SU-DHL-6 (cell line): Measurements from ENCODE around the gene DENND5A.

Experiments
- H2AFZ ChIP-seq: fragments of 200-600 bp; sonication (generic); 2 replicates; pipeline ENCODE4 v1.6.1; 2014; ENCODE audit warnings: low read depth, mild to moderate bottlenecking, moderate library complexity, mixed read lengths, antibody characterized with exemption, low read length; ENCODE audit not compliant: severe bottlenecking
- H3F3A ChIP-seq: fragments of 200-600 bp; shearing (Covaris generic); 2 replicates; pipeline ENCODE4 v1.6.0; 2016; ENCODE audit warnings: antibody characterized with exemption, mild to moderate bottlenecking; ENCODE audit not compliant: insufficient read depth
- H3K27ac ChIP-seq: fragments of 200-600 bp; sonication (generic); 2 replicates; pipeline ENCODE4 v1.5.1; 2016; ENCODE audit warnings: low read depth, mild to moderate bottlenecking, low read length, moderate library complexity, mixed read lengths
- H3K27me3 ChIP-seq: fragments of 200-600 bp; sonication (generic), shearing (Covaris generic); 2 replicates; pipeline ENCODE4 v1.6.0; 2014; ENCODE audit warnings: mild to moderate bottlenecking, low read length
- H3K36me3 ChIP-seq: fragments of 200-600 bp; sonication (generic); 2 replicates; pipeline ENCODE4 v1.6.1; 2014; ENCODE audit warnings: mild to moderate bottlenecking, low read length, mixed read lengths
- H3K4me2 ChIP-seq: fragments of 300-600, 200-600 bp; shearing (Covaris generic), sonication (generic); 2 replicates; pipeline ENCODE4 v1.6.0; 2014; ENCODE audit warnings: low read length, low read depth, mild to moderate bottlenecking; ENCODE audit not compliant: poor library complexity, severe bottlenecking
- H3K4me3 ChIP-seq: fragments of 200-600 bp; sonication (generic); 2 replicates; pipeline ENCODE4 v1.5.1; 2014; ENCODE audit warnings: antibody characterized with exemption, low read length, mild to moderate bottlenecking, mixed read lengths; ENCODE audit not compliant: insufficient read depth, poor library complexity, severe bottlenecking
- H3K79me2 ChIP-seq: fragments of 200-600 bp; sonication (generic); 2 replicates; pipeline ENCODE4 v1.6.1; 2014; ENCODE audit warnings: mild to moderate bottlenecking, low read length, moderate library complexity; ENCODE audit not compliant: insufficient read depth
- H3K9ac ChIP-seq: fragments of 200-600 bp; sonication (generic); 2 replicates; pipeline ENCODE4 v1.7.0; 2014; ENCODE audit warnings: mild to moderate bottlenecking, low read length
- H3K9me2 ChIP-seq: fragments of 200-600 bp; sonication (generic); replicated peaks from 2 replicates; pipeline ENCODE4 v1.6.1; 2014; ENCODE audit warnings: low read length; ENCODE audit not compliant: insufficient read depth
- H3K9me3 ChIP-seq: fragments of 200-600 bp; sonication (generic); 2 replicates; pipeline ENCODE4 v1.6.1; 2014; ENCODE audit warnings: low read length, mixed read lengths; ENCODE audit not compliant: insufficient read depth
- H4K20me1 ChIP-seq: fragments of 200-600 bp; sonication (generic); 2 replicates; pipeline ENCODE4 v1.6.1; 2014; ENCODE audit warnings: low read depth, mild to moderate bottlenecking, antibody characterized with exemption, low read length, moderate library complexity, mixed read lengths
- EZH2phosphoT487 ChIP-seq: fragments of 200-600 bp; sonication (generic), shearing (Covaris generic); conservative IDR thresholded peaks from 2 replicates; pipeline ENCODE4 v1.6.1; 2018; ENCODE audit warnings: mild to moderate bottlenecking, antibody characterized with exemption, low read length, moderate library complexity, mixed read lengths
- TF ChIP-seq, protein P1 (sequence below): fragments of 200-600 bp; sonication (generic); IDR thresholded peaks from one replicate; pipeline ENCODE4 v1.5.1; 2017; ENCODE audit warnings: antibody characterized with exemption, mild to moderate bottlenecking, low read length, moderate library complexity; ENCODE audit not compliant: insufficient read depth, poor library complexity, severe bottlenecking

Gene DENND5A

DNA sequence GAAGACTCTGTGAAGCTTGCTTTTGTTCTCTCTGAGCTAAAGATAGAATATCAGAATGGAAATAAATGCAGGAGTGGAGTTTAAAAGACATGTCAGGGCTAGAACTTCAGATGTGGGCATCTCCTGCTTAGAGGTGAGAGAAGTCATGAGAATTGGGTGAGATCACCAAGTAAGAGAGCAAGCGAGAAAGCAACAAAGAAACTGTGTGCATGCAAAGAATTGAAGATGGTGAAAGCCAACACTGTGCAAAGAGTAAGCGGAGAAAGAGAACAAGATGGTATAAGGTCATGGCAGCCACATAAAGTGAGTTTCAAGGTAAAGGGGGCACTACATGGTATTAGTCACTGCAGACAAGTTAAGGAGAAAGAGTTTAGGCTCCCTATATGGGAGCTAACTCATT lies 116.4 kb downstream of the DENND5A start:
- no peaks in the 10 kb centered on the region for H3K36me3 ChIP-seq
- H3K9me3 ChIP-seq: no peaks in the 10 kb centered on the region
- no peak overlapping the region for H3K4me2 ChIP-seq
- H3F3A ChIP-seq: no peaks in the 10 kb centered on the region
- no peak for TF ChIP-seq EZH2phosphoT487
- TF ChIP-seq, protein P1, sequence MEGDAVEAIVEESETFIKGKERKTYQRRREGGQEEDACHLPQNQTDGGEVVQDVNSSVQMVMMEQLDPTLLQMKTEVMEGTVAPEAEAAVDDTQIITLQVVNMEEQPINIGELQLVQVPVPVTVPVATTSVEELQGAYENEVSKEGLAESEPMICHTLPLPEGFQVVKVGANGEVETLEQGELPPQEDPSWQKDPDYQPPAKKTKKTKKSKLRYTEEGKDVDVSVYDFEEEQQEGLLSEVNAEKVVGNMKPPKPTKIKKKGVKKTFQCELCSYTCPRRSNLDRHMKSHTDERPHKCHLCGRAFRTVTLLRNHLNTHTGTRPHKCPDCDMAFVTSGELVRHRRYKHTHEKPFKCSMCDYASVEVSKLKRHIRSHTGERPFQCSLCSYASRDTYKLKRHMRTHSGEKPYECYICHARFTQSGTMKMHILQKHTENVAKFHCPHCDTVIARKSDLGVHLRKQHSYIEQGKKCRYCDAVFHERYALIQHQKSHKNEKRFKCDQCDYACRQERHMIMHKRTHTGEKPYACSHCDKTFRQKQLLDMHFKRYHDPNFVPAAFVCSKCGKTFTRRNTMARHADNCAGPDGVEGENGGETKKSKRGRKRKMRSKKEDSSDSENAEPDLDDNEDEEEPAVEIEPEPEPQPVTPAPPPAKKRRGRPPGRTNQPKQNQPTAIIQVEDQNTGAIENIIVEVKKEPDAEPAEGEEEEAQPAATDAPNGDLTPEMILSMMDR: no peak
- no peak overlapping the region for H2AFZ ChIP-seq
- no peaks in the 10 kb centered on the region for H3K79me2 ChIP-seq
- H3K27me3 ChIP-seq: no peaks in the 10 kb centered on the region
- no peaks in the 10 kb centered on the region for H3K9me2 ChIP-seq
- no peak overlapping the region for H3K27ac ChIP-seq
- H3K4me3 ChIP-seq: no peak overlapping the region
- no peak overlapping the region for H3K9ac ChIP-seq
- H4K20me1 ChIP-seq: no peaks in the 10 kb centered on the region

GRCh38 chr11:9148035-9148434 lies 117.1 kb downstream of the DENND5A start:
- H3K79me2 ChIP-seq: no peaks in the 10 kb centered on the region
- no peaks in the 10 kb centered on the region for H3F3A ChIP-seq
- H3K9me2 ChIP-seq: no peaks in the 10 kb centered on the region
- H3K9ac ChIP-seq: no peak overlapping the region
- TF ChIP-seq, protein P1: no peak
- TF ChIP-seq EZH2phosphoT487: no peak
- H3K4me2 ChIP-seq: no peak overlapping the region
- no peak overlapping the region for H3K4me3 ChIP-seq
- H2AFZ ChIP-seq: no peak overlapping the region
- H3K27me3 ChIP-seq: no peaks in the 10 kb centered on the region
- no peaks in the 10 kb centered on the region for H4K20me1 ChIP-seq
- H3K36me3 ChIP-seq: no peaks in the 10 kb centered on the region
- no peaks in the 10 kb centered on the region for H3K9me3 ChIP-seq
- no peak overlapping the region for H3K27ac ChIP-seq

DNA sequence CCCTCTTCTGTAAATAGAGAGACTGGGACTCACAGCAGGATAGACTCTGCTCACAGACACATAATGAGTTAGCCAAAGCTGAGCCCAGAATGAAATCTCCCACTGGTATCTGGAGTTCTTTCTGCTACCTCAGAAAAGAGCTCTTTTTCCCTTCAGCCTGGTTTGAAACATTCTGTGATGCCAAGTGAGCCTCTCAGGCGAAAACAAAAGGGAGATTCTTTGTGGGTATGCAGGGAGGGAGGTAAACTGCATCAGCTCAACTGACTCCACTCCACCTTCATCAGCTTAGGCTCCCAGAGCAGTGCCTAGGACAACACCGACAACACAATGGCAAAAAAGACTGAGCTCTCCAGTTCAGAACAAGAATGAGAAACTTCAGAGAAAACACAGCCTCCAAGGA lies 118.7 kb downstream of the DENND5A start:
- H3K27me3 ChIP-seq: no peaks in the 10 kb centered on the region
- no peaks in the 10 kb centered on the region for H3F3A ChIP-seq
- H3K36me3 ChIP-seq: no peaks in the 10 kb centered on the region
- no peaks in the 10 kb centered on the region for H3K9me2 ChIP-seq
- H2AFZ ChIP-seq: no peak overlapping the region
- no peak overlapping the region for H3K4me3 ChIP-seq
- no peak overlapping the region for H3K27ac ChIP-seq
- no peak overlapping the region for H3K4me2 ChIP-seq
- no peak for TF ChIP-seq EZH2phosphoT487
- TF ChIP-seq, protein P1: no peak
- no peaks in the 10 kb centered on the region for H3K79me2 ChIP-seq
- no peak overlapping the region for H3K9ac ChIP-seq
- H3K9me3 ChIP-seq: no peaks in the 10 kb centered on the region
- H4K20me1 ChIP-seq: no peaks in the 10 kb centered on the region

DNA sequence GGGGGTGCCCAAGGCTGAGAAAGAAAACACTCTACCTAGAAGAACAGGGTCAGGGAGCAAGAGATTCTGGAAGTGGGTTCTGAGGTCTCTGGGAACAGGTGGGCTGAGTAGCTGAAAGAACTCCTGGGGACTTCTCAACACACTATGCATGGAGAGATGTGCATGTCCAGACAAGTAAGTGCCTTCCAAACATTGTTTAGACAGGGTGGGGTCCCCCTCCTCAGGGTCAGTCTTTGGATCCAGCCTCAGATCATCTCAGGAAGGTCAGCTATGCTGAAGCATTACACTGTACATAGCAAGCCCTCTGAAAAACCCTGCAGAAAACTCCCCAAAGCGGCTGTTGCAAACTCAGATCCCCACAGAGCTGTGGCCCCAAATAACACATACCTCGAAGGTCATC lies 119.9 kb downstream of the DENND5A start:
- H3F3A ChIP-seq: no peaks in the 10 kb centered on the region
- no peaks in the 10 kb centered on the region for H3K36me3 ChIP-seq
- no peaks in the 10 kb centered on the region for H4K20me1 ChIP-seq
- H3K4me3 ChIP-seq: no peak overlapping the region
- H3K27ac ChIP-seq: no peak overlapping the region
- H3K27me3 ChIP-seq: no peaks in the 10 kb centered on the region
- no peak for TF ChIP-seq EZH2phosphoT487
- TF ChIP-seq, protein P1: no peak
- no peak overlapping the region for H2AFZ ChIP-seq
- no peak overlapping the region for H3K9ac ChIP-seq
- H3K9me2 ChIP-seq: no peaks in the 10 kb centered on the region
- no peak overlapping the region for H3K4me2 ChIP-seq
- H3K9me3 ChIP-seq: no peaks in the 10 kb centered on the region
- H3K79me2 ChIP-seq: no peaks in the 10 kb centered on the region
